Smooth muscle cell (in vitro differentiated cells): ENCODE measurements around the gene COL6A2. TPM values are rescaled to one million over a fixed set of nuclear protein-coding genes. Genes with fewer than 3 reads are reported as not detected.
A peak's percentile ranks its signal among the peaks of the same experiment; 100 is the strongest.

Source experiments
- DNase-seq: peaks from one replicate; lab custom pipeline; 2025; ENCODE audit not compliant: unreplicated experiment; lab: John Stamatoyannopoulos, UW
- H2AFZ ChIP-seq: fragments of 200-600 bp; sonication (generic); 2 replicates; pipeline ENCODE4 v1.6.0; 2016; ENCODE audit warnings: antibody characterized with exemption, low read depth, mild to moderate bottlenecking
- H3F3A ChIP-seq: fragments of 200-600 bp; sonication (generic); 2 replicates; pipeline ENCODE4 v1.6.0; 2017; ENCODE audit warnings: antibody characterized with exemption, low read depth
- H3K27ac ChIP-seq: fragments of 200-600 bp; sonication (generic); 2 replicates; pipeline ENCODE4 v1.5.1; 2016; ENCODE audit warnings: low read depth, mild to moderate bottlenecking
- H3K27me3 ChIP-seq: fragments of 200-600 bp; sonication (generic); 2 replicates; pipeline ENCODE4 v1.6.1; 2016; ENCODE audit warnings: low read depth, mild to moderate bottlenecking
- H3K36me3 ChIP-seq: fragments of 200-600 bp; sonication (generic); 2 replicates; pipeline ENCODE4 v1.5.1; 2016; ENCODE audit warnings: low read depth
- H3K4me1 ChIP-seq: fragments of 200-600 bp; sonication (generic); 2 replicates; pipeline ENCODE4 v1.5.1; 2016; ENCODE audit warnings: low read depth
- H3K4me2 ChIP-seq: fragments of 200-600 bp; sonication (generic); 2 replicates; pipeline ENCODE4 v1.6.0; 2016; ENCODE audit warnings: mild to moderate bottlenecking
- H3K4me3 ChIP-seq: fragments of 200-600 bp; sonication (generic); 2 replicates; pipeline ENCODE4 v1.5.1; 2016; ENCODE audit warnings: mild to moderate bottlenecking
- H3K79me2 ChIP-seq: fragments of 200-600 bp; sonication (generic); 2 replicates; pipeline ENCODE4 v1.6.0; 2016; ENCODE audit warnings: low read depth, mild to moderate bottlenecking
- H3K9ac ChIP-seq: fragments of 200-600 bp; sonication (generic); 2 replicates; pipeline ENCODE4 v1.6.0; 2016; ENCODE audit warnings: low read depth
- H3K9me3 ChIP-seq: fragments of 200-600 bp; sonication (generic); replicated peaks from 2 replicates; pipeline ENCODE4 v1.5.1; 2016; ENCODE audit warnings: low read depth
- H4K20me1 ChIP-seq: fragments of 200-600 bp; sonication (generic); 2 replicates; pipeline ENCODE4 v1.6.0; 2016; ENCODE audit warnings: low read depth
- CTCF ChIP-seq: fragments of 200-600 bp; sonication (generic); IDR thresholded peaks from 2 replicates; pipeline ENCODE4 v1.5.1; 2017; ENCODE audit warnings: borderline replicate concordance, mild to moderate bottlenecking, antibody characterized with exemption; ENCODE audit not compliant: insufficient read depth, poor library complexity, severe bottlenecking
- WGBS: methylation state at CpG from one replicate; pipeline ENCODE4 v1.1.7; 2016; ENCODE audit warnings: low lambda C conversion rate; 5-methylcytosine and 5-hydroxymethylcytosine counted together
- polyA plus RNA-seq: library from polyadenylated mRNA; unstranded; fragments of >200 nt; fragmentation: Nextera tagmentation; extraction: Ambion mirVana; gene quantifications from 2 replicates; pipeline ENCODE4 v1.2.1, GENCODE V29; 2016
- total RNA-seq: library from RNA; depleted of rRNA; stranded (reverse); fragments of >200 nt; gene quantifications from 2 replicates; pipeline ENCODE4 v1.2.3, GENCODE V29; 2014

The COL6A2 gene
- total and polyA plus RNA-seq, 2 experiments from 2014 or later: 1,570 to 4,089 TPM

DNA sequence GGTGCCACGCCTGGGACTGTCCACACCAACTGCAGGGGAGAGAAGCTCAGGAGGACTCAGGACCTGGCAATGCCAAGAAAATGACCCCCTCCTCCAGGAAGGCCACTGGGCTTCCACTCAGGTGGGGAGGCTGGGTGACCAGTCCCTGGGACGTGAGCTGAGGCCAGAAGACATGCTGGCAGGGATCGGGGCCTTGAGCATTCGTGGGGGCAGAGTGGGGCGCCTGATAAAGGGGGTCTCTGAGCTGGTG is 15.3 kb upstream of the COL6A2 start:
- peak overlapping the region; percentile 90 for H3K27ac ChIP-seq
- 100% methylated on average over 4 of the region's 5 CpGs for WGBS
- no peaks in the 10 kb centered on the region for H4K20me1 ChIP-seq
- H3K27me3 ChIP-seq: no peaks in the 10 kb centered on the region
- H3K4me3 ChIP-seq: no peak overlapping the region
- H2AFZ ChIP-seq: no peak overlapping the region
- H3K9me3 ChIP-seq: peaks cover 3% of the 10 kb centered on the region
- no peak for TF ChIP-seq CTCF
- H3K79me2 ChIP-seq: no peaks in the 10 kb centered on the region
- H3K4me2 ChIP-seq: no peak overlapping the region
- H3F3A ChIP-seq: peaks cover 6% of the 10 kb centered on the region
- no peaks in the 10 kb centered on the region for H3K4me1 ChIP-seq
- no peaks in the 10 kb centered on the region for H3K36me3 ChIP-seq
- H3K9ac ChIP-seq: peak overlapping the region; percentile 70
- no peak for DNase-seq

DNA sequence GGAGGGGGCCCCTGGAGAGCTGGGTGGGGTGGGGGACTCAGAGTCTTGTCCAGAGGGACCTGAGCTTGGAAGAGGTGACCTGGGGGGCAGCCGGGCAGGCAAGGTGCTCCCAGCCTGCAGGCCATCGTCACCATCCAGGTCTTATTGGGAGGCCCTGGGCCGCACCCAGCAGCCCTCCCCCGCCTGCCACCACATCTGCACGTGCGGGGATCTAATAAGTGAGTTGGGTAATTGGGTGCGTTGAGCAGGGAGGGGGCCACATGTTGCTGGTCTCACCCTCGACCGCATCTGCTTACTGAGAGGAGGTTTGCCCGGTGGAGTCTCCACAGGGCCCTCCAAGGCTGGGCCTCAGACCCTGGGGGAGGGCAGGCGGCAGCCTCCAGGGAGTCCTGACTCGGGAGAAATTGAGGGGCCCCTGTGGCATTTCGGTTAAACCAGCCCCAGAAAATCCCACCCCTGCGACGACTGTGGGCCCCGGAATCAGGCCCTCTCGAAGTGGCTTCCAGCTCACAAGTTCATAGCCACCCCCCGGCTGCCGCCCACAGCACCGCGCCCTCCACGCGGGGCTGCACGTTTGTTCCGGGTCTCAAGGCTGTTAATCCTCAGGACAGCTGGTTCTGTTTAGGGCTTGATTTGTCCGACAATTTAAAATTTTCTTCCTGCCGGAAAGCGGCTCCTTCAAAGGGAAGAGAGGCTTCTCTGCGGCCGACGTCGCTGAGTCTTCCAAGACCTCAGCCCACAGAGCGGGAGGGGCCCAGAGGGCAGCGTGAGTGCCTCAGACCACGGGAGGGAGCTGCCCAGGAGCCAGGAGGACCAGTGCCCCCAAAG is 14.7 kb upstream of the COL6A2 start:
- peaks cover 8% of the 10 kb centered on the region for H3K9me3 ChIP-seq
- no peak overlapping the region for H2AFZ ChIP-seq
- H3K4me3 ChIP-seq: no peak overlapping the region
- no peak for TF ChIP-seq CTCF
- 24% methylated on average over 31 of the region's 35 CpGs for WGBS
- H4K20me1 ChIP-seq: no peaks in the 10 kb centered on the region
- H3K9ac ChIP-seq: peak overlapping the region; percentile 70
- H3K4me2 ChIP-seq: peak overlapping the region; percentile 23
- no peaks in the 10 kb centered on the region for H3K4me1 ChIP-seq
- no peak for DNase-seq
- H3K27me3 ChIP-seq: no peaks in the 10 kb centered on the region
- H3F3A ChIP-seq: peaks cover 6% of the 10 kb centered on the region
- peak overlapping the region; percentile 90 for H3K27ac ChIP-seq
- no peaks in the 10 kb centered on the region for H3K79me2 ChIP-seq
- peaks cover under 1% of the 10 kb centered on the region for H3K36me3 ChIP-seq

GRCh38 chr21:46083791-46084561 is 13.9 kb upstream of the COL6A2 start:
- Histone ChIP-seq H3K27me3 (no peaks in the 10 kb centered on the region), H3K36me3 (peaks cover 6% of the 10 kb centered on the region), H3F3A (peaks cover 6% of the 10 kb centered on the region), H3K9me3 (peaks cover 16% of the 10 kb centered on the region), H3K27ac (peak overlapping the region; percentile 90), H3K4me2 (peak overlapping the region; percentile 23), H4K20me1 (no peaks in the 10 kb centered on the region), H3K4me3 (no peak overlapping the region), H3K4me1 (no peaks in the 10 kb centered on the region), H2AFZ (no peak overlapping the region), H3K79me2 (no peaks in the 10 kb centered on the region), H3K9ac (no peak overlapping the region)
- no peak for DNase-seq
- no peak for TF ChIP-seq CTCF
- WGBS: 78% methylated on average over 29 of the region's 29 CpGs
